Prostate gland (tissue), 2 donors: ENCODE results near the gene PTX4. TPM values are rescaled to one million over a fixed set of nuclear protein-coding genes. Genes with fewer than 3 reads are reported as not detected.
"Not testable (repeated sequence)": the region's sequence is repeated elsewhere in the genome, so short reads cannot be mapped to it uniquely, and the experiment has no call there.

Experiments
- DNase-seq: peaks from one replicate; pipeline ENCODE4 v3.0.0-alpha.2; 2019; ENCODE audit warnings: low spot score
- H3K27ac ChIP-seq, 2 donors: fragments of 200-600 bp; sonication (generic); 2 replicates each; pipeline ENCODE4 v1.5.1; 2017 to 2019
- H3K27me3 ChIP-seq: fragments of 200-600 bp; sonication (generic); replicated peaks from 2 replicates; pipeline ENCODE4 v1.5.1; 2019; ENCODE audit not compliant: insufficient read depth
- H3K36me3 ChIP-seq, 2 donors: fragments of 200-600 bp; sonication (generic); 1 replicate in 1 of 2; 2 replicates in 1 of 2; pipeline versions ENCODE4 v1.5.1 to v1.8.1; 2017 to 2019
- H3K4me1 ChIP-seq: fragments of 200-600 bp; sonication (generic); replicated peaks from 2 replicates; pipeline ENCODE4 v1.5.1; 2019
- H3K4me3 ChIP-seq, 2 donors: fragments of 200-600 bp; sonication (generic); 2 replicates each; pipeline ENCODE4 v1.5.1; 2017 to 2019
- H3K9me3 ChIP-seq: fragments of 200-600 bp; sonication (generic); 2 replicates; pipeline ENCODE4 v1.5.1; 2017
- POLR2A ChIP-seq: fragments of 450-650 bp; IDR thresholded peaks from one replicate; pipeline ENCODE4 v1.6.1; 2016; ENCODE audit warnings: antibody characterized with exemption, mild to moderate bottlenecking
- POLR2AphosphoS5 ChIP-seq: sonication (generic); formaldehyde crosslinking; IDR thresholded peaks from one replicate; pipeline ENCODE4 v1.6.1; 2017; ENCODE audit warnings: antibody characterized with exemption
- WGBS: methylation state at CpG from one replicate; pipeline ENCODE4 v1.1.5; 2018; 5-methylcytosine and 5-hydroxymethylcytosine counted together
- intact Hi-C: fragments of 100-400 bp; cut with DNase I; formaldehyde crosslinking; loops from one replicate; pipeline ENCODE4 v1.14.2; 2022
- total RNA-seq, 2 donors: library from RNA; depleted of rRNA; stranded (reverse); fragments of >200 nt; gene quantifications; one replicate each; pipeline ENCODE4 v1.1.0, GENCODE V29; 2016
- TF ChIP-seq, protein P1 (sequence below), 4 experiments: fragments of 200-600 bp in 2 of 4; fragments of 450-650 bp in 2 of 4; sonication (generic) in 2 of 4; IDR thresholded peaks; 1 replicate in 3 of 4; 2 replicates in 1 of 4; pipeline ENCODE4 v1.5.1; 2016 to 2019; ENCODE audit warnings: antibody characterized with exemption in 4 of 4, mild to moderate bottlenecking in 2 of 4, moderate library complexity in 2 of 4

Gene PTX4
- total RNA-seq, 2 donors from 2014 or later: 2.2 TPM; not detected in 1

DNA sequence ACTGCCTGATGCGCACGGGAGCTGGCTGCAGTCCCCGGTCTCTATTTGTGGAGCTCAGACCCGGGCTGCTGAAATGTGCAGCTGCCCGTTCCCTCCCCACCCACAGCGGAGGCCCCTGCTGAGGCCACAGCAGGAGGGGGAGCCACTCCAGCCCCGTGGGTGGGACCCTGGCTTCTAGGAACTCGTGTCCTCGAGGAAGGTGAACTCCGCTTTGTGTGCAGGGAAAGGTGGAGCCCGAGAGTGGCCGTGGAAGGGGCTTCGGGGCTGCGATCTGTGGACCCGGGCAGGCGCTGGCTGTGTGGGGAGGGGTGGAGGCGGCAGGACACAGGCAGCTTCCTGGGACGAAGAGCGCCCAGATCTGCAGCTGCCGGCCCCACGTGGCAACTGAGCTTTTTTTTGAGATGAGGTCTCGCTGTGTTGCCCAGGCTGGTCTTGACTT is 47.3 kb downstream of the PTX4 start:
- Histone ChIP-seq H3K9me3 (no peaks in the 10 kb centered on the region), H3K27ac (no peak overlapping the region), H3K27me3 (no peaks in the 10 kb centered on the region), H3K4me1 (no peaks in the 10 kb centered on the region), H3K36me3 (no peaks in the 10 kb centered on the region), H3K4me3 (no peak overlapping the region)
- TF ChIP-seq POLR2A: no peak
- TF ChIP-seq, protein P1, sequence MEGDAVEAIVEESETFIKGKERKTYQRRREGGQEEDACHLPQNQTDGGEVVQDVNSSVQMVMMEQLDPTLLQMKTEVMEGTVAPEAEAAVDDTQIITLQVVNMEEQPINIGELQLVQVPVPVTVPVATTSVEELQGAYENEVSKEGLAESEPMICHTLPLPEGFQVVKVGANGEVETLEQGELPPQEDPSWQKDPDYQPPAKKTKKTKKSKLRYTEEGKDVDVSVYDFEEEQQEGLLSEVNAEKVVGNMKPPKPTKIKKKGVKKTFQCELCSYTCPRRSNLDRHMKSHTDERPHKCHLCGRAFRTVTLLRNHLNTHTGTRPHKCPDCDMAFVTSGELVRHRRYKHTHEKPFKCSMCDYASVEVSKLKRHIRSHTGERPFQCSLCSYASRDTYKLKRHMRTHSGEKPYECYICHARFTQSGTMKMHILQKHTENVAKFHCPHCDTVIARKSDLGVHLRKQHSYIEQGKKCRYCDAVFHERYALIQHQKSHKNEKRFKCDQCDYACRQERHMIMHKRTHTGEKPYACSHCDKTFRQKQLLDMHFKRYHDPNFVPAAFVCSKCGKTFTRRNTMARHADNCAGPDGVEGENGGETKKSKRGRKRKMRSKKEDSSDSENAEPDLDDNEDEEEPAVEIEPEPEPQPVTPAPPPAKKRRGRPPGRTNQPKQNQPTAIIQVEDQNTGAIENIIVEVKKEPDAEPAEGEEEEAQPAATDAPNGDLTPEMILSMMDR (IDR thresholded peaks at IDR 0.05): no peak
- TF ChIP-seq POLR2AphosphoS5: no peak
- DNase-seq: no peak
- WGBS: 71% methylated on average over 22 of the region's 22 CpGs
- intact Hi-C loops: no loop called here

DNA sequence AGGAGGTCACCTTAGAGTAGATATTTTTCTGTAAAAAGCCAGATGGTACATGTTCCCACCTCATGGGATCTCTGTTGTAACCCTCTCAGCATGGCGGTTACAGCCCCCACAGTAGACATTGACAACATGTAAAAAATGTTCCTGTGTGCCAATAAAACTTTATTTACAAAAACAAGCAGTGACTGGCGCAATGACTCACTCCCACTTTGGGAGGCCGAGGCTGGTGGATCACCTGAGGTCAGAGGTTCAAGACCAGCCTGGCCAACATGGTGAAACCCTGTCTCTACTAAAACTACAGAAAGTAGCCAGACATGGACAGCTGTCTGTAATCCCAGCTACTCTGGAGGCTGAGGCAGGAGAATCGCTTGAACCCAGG is 49.1 kb downstream of the PTX4 start:
- H3K27ac ChIP-seq, intact Hi-C loops, H3K36me3 ChIP-seq, H3K4me3 ChIP-seq, H3K4me1 ChIP-seq, H3K9me3 ChIP-seq, H3K27me3 ChIP-seq, DNase-seq: not testable (repeated sequence)
- 89% methylated on average over 4 of the region's 4 CpGs for WGBS

DNA sequence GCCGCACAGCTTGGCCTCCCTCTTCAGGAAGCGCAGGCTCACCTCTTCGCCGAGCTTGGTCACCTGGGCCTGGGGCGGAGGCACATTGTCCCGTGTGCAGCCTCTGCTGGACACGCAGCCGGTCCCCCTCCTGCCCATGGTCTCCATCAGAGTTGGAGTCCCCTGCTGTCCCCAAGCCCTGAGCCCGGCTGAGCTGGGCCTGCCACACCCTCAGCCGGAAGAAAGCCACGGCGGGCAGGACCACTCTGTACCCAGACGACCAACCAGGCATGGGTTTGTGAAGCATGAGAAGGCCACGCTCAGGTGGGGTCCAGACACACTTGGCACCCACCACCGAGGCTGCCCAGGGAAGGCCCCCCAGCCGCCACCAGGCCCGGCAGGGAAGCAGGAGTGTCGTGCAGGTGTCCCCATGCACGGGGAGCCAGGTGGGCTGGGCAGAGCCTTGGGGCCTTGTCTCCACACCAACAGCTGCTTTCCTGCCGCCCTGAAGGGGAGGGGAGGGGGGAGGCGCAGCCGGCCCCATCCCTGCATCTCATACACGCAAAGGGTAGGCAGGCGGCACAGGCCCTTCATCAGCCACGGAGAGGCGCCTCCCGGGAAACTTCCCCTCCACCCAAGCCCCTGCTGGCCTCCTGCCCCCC is 49.6 kb downstream of the PTX4 start:
- WGBS: 83% methylated on average over 24 of the region's 27 CpGs
- Histone ChIP-seq H3K36me3 (no peaks in the 10 kb centered on the region), H3K4me3 (no peak overlapping the region), H3K27me3 (no peaks in the 10 kb centered on the region), H3K9me3 (no peaks in the 10 kb centered on the region), H3K4me1 (no peaks in the 10 kb centered on the region), H3K27ac (no peak overlapping the region)
- no peak for DNase-seq
- intact Hi-C loops: no loop called here
- TF ChIP-seq POLR2A (no peak), POLR2AphosphoS5 (no peak)
- TF ChIP-seq, protein P1 (IDR thresholded peaks at IDR 0.05): no peak

DNA sequence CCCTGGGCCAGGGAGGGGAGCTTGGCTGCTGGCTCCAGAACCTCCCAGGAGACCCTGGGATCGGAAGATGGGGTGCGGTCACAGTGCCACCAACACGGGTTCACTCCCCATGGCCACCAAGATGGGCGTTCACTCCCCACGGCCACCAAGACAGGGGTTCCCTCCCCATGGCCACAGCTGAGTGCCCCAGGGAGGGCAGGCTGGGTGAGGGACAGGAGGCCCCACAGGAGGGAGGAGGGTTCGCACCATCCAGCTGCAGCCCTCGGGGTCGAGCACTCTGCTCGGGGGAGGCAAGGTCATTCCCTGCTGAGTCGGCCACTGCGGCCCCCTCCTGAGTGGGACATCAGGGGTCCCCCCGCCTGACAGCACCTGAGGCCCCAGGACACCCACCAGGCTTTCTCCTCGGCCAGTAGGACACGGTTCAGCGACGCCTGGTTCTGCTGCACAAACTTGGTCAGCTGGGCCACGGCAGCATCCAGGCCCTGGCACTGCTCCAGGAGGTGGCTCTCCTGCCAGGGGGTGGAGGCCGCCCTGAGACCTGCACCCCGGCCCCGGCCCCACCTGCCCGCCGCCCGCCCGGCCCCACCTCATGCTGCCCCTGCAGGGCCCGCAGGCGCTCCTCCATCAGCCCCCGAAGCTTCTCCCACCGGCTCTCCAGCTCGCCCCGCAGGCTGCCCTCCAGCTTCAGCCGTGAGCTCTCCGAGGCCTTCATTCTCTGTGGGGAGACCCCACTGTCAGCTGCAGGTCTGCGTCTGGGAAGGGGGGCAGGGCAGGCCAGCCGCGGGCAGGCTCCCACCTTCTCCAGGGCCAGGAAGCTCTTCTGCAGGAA is 50.3 kb downstream of the PTX4 start:
- Histone ChIP-seq H3K4me1 (no peaks in the 10 kb centered on the region), H3K36me3 (no peaks in the 10 kb centered on the region), H3K4me3 (no peak overlapping the region), H3K27me3 (no peaks in the 10 kb centered on the region), H3K27ac (no peak overlapping the region), H3K9me3 (no peaks in the 10 kb centered on the region)
- DNase-seq: no peak
- intact Hi-C loops: no loop called here
- no peak for TF ChIP-seq POLR2A
- TF ChIP-seq, protein P1 (IDR thresholded peaks at IDR 0.05): no peak
- TF ChIP-seq POLR2AphosphoS5: no peak
- WGBS: 78% methylated on average over 35 of the region's 35 CpGs

DNA sequence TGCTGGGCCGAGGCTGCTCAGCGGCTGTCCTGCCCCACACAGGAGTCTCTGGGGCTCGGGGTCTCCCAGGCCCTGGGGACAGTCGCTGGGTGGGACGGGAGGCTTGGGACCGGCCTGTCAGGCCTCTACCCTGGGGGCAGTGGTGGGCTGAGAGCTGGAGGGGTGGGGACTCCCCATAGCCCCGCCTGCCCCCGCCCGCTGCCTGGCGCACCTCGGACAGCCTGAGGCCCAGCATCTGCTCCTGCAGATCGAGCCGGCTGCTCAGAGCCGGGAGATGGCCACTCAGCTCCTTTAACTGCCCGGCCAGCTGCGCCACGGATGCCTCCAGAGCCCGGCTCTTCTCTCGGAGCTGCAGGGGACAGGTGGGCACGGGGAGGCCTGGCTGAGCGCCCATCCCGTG is 51.1 kb downstream of the PTX4 start:
- TF ChIP-seq POLR2A (no peak), POLR2AphosphoS5 (no peak)
- TF ChIP-seq, protein P1 (IDR thresholded peaks at IDR 0.05): no peak
- DNase-seq: no peak
- Histone ChIP-seq H3K4me1 (no peaks in the 10 kb centered on the region), H3K4me3 (no peak overlapping the region), H3K36me3 (no peaks in the 10 kb centered on the region), H3K27me3 (no peaks in the 10 kb centered on the region), H3K27ac (no peak overlapping the region), H3K9me3 (no peaks in the 10 kb centered on the region)
- intact Hi-C loops: no loop called here
- WGBS: 79% methylated on average over 14 of the region's 22 CpGs
